Tibial nerve (tissue), 3 donors: ENCODE data around the gene HOXB8.

Experiments used
- POLR2A ChIP-seq, 2 donors: fragments of 450-650 bp; IDR thresholded peaks; one replicate each; pipeline ENCODE4 v1.6.1; 2017; ENCODE audit warnings: antibody characterized with exemption in 2 of 2, mild to moderate bottlenecking in 2 of 2, moderate library complexity in 2 of 2
- TF ChIP-seq, protein P1 (sequence below), 5 experiments: fragments of 200-600 bp in 3 of 5; fragments of 450-650 bp in 2 of 5; sonication (generic) in 3 of 5; IDR thresholded peaks; one replicate each; pipeline ENCODE4 v1.5.1; 2016 to 2019; ENCODE audit warnings: antibody characterized with exemption in 5 of 5, mild to moderate bottlenecking in 3 of 5, moderate library complexity in 2 of 5

GRCh38 chr17:48567646-48568354 is 47.3 kb downstream of the HOXB8 start:
- TF ChIP-seq POLR2A (IDR thresholded peaks at IDR 0.05): no peak
- TF ChIP-seq, protein P1, sequence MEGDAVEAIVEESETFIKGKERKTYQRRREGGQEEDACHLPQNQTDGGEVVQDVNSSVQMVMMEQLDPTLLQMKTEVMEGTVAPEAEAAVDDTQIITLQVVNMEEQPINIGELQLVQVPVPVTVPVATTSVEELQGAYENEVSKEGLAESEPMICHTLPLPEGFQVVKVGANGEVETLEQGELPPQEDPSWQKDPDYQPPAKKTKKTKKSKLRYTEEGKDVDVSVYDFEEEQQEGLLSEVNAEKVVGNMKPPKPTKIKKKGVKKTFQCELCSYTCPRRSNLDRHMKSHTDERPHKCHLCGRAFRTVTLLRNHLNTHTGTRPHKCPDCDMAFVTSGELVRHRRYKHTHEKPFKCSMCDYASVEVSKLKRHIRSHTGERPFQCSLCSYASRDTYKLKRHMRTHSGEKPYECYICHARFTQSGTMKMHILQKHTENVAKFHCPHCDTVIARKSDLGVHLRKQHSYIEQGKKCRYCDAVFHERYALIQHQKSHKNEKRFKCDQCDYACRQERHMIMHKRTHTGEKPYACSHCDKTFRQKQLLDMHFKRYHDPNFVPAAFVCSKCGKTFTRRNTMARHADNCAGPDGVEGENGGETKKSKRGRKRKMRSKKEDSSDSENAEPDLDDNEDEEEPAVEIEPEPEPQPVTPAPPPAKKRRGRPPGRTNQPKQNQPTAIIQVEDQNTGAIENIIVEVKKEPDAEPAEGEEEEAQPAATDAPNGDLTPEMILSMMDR (IDR thresholded peaks at IDR 0.05): no peak
